Esophagus squamous epithelium (tissue), 5 donors: ENCODE results near the gene PLSCR3. TPM values are rescaled to one million over a fixed set of nuclear protein-coding genes. Genes with fewer than 3 reads are reported as not detected.

Experiments
- DNase-seq: peaks from one replicate; lab custom pipeline; 2025; lab: John Stamatoyannopoulos, UW
- H3K27ac ChIP-seq, 4 donors: fragments of 200-600 bp; sonication (generic); one replicate each; pipeline ENCODE4 v1.5.1; 2016 to 2019; ENCODE audit warnings: mild to moderate bottlenecking in 1 of 4
- H3K27me3 ChIP-seq, 4 donors: fragments of 200-600 bp; sonication (generic); 1 replicate in 3 of 4; 2 replicates in 1 of 4; pipeline versions ENCODE4 v1.5.1 to v1.6.0; 2017 to 2021; ENCODE audit warnings: antibody characterized with exemption in 1 of 4
- H3K36me3 ChIP-seq, 3 donors: fragments of 200-600 bp; sonication (generic); one replicate each; pipeline ENCODE4 v1.5.1; 2016 to 2019
- H3K4me1 ChIP-seq, 3 donors: fragments of 200-600 bp; sonication (generic); one replicate each; pipeline ENCODE4 v1.5.1; 2017 to 2019
- H3K4me3 ChIP-seq, 4 donors: fragments of 200-600 bp; sonication (generic); 1 replicate in 3 of 4; 2 replicates in 1 of 4; pipeline ENCODE4 v1.5.1; 2016 to 2019; ENCODE audit warnings: mild to moderate bottlenecking in 2 of 4, moderate library complexity in 1 of 4
- H3K9me3 ChIP-seq, 3 donors: fragments of 200-600 bp; sonication (generic); one replicate each; pipeline ENCODE4 v1.5.1; 2016 to 2019
- CTCF ChIP-seq, 6 experiments: fragments of 450-650 bp in 4 of 6; fragments of 200-600 bp in 2 of 6; sonication (generic) in 2 of 6; IDR thresholded peaks; one replicate each; pipeline ENCODE4 v1.5.1; 2016 to 2019; ENCODE audit warnings: antibody characterized with exemption in 6 of 6, mild to moderate bottlenecking in 4 of 6, moderate library complexity in 4 of 6
- POLR2A ChIP-seq, 4 donors: fragments of 450-650 bp; IDR thresholded peaks; one replicate each; pipeline ENCODE4 v1.6.1; 2017; ENCODE audit warnings: antibody characterized with exemption in 4 of 4, mild to moderate bottlenecking in 4 of 4, moderate library complexity in 3 of 4
- WGBS, 2 donors: methylation state at CpG; one replicate each; pipeline ENCODE4 v1.1.5; 2018; 5-methylcytosine and 5-hydroxymethylcytosine counted together
- intact Hi-C: fragments of 100-400 bp; cut with DNase I; formaldehyde crosslinking; loops from one replicate; pipeline ENCODE4 v1.15.0; 2022
- total RNA-seq, 4 donors: library from RNA; depleted of rRNA; stranded (reverse); fragments of >200 nt; gene quantifications; one replicate each; pipeline ENCODE4 v1.1.0, GENCODE V29; 2016
- donor health status: DM: yes; HTN: yes; CAD: no.

The PLSCR3 gene
- total RNA-seq, 4 donors from 2014 or later, result 18.6 to 33.5 (median 24.7) TPM

- Histone ChIP-seq H3K36me3 (no peaks in the 10 kb centered on the region), H3K4me1 (peaks cover 19 to 36% (median 19%) of the 10 kb centered on the region in 3 donors), H3K4me3 (no peak overlapping the region), H3K27ac (no peak overlapping the region), H3K27me3 (no peaks in the 10 kb centered on the region), H3K9me3 (no peaks in the 10 kb centered on the region)
- no peak for DNase-seq
- 82 to 89% methylated on average over 2 of the region's 2 CpGs for WGBS, 2 donors
- intact Hi-C loops, result no loop called here
- TF ChIP-seq POLR2A (IDR thresholded peaks at IDR 0.05) (no peak), CTCF (IDR thresholded peaks at IDR 0.05) (no peak)
Measured at GRCh38 chr17:7398612-7399011, 4.3 kb upstream of the PLSCR3 start.

- no peak overlapping the region for H3K27ac ChIP-seq
- H3K9me3 ChIP-seq, result no peaks in the 10 kb centered on the region
- H3K27me3 ChIP-seq, result no peaks in the 10 kb centered on the region
- intact Hi-C loops, result no loop called here
- no peak for DNase-seq
- TF ChIP-seq POLR2A (IDR thresholded peaks at IDR 0.05), result no peak
- peak in 1 of 6 experiments; percentile 18 for TF ChIP-seq CTCF (IDR thresholded peaks at IDR 0.05)
- 92 to 93% methylated on average over 3 to 4 of the region's 4 CpGs for WGBS, 2 donors
- no peak overlapping the region for H3K4me3 ChIP-seq
- peaks cover 11 to 29% (median 17%) of the 10 kb centered on the region in 3 donors for H3K4me1 ChIP-seq
- H3K36me3 ChIP-seq, result peaks cover 0 to 22% (median 8%) of the 10 kb centered on the region in 3 donors
Measured at GRCh38 chr17:7396147-7396546, 1.8 kb upstream of the PLSCR3 start.

GRCh38 chr17:7393613-7394451, 493 bp downstream of the PLSCR3 start:
- peaks cover 14 to 45% (median 14%) of the 10 kb centered on the region in 3 donors for H3K36me3 ChIP-seq
- no peaks in the 10 kb centered on the region for H3K9me3 ChIP-seq
- intact Hi-C loops, result no loop called here
- DNase-seq, result no peak
- 2 to 7% methylated on average over 12 to 21 of the region's 48 CpGs for WGBS, 2 donors
- no peaks in the 10 kb centered on the region for H3K27me3 ChIP-seq
- peaks cover 11 to 32% (median 17%) of the 10 kb centered on the region in 3 donors for H3K4me1 ChIP-seq
- TF ChIP-seq POLR2A (IDR thresholded peaks at IDR 0.05), result no peak
- TF ChIP-seq CTCF (IDR thresholded peaks at IDR 0.05), result no peak
- peak overlapping the region; percentile 87 to 97 (median 94) for H3K27ac ChIP-seq
- peak overlapping the region; percentile 75 to 93 (median 86) for H3K4me3 ChIP-seq

- Histone ChIP-seq H3K4me1 (peaks cover 11 to 32% (median 17%) of the 10 kb centered on the region in 3 donors), H3K4me3 (peak overlapping the region; percentile 75 to 93 (median 86)), H3K36me3 (peaks cover 21 to 54% (median 22%) of the 10 kb centered on the region in 3 donors), H3K9me3 (no peaks in the 10 kb centered on the region), H3K27me3 (no peaks in the 10 kb centered on the region), H3K27ac (peak overlapping the region; percentile 87 to 97 (median 94))
- DNase-seq, result no peak
- intact Hi-C loops, result no loop called here
- TF ChIP-seq POLR2A (IDR thresholded peaks at IDR 0.05) (no peak), CTCF (IDR thresholded peaks at IDR 0.05) (no peak)
- WGBS, 2 donors, result 63 to 87% methylated on average over 19 to 20 of the region's 42 CpGs
Measured at GRCh38 chr17:7392696-7393612, 1.4 kb downstream of the PLSCR3 start.
